Gastroesophageal sphincter (tissue), 4 donors: ENCODE data around the gene HSPA1L. TPM values are rescaled to one million over a fixed set of nuclear protein-coding genes. Genes with fewer than 3 reads are reported as not detected.
A peak's percentile ranks its signal among the peaks of the same experiment; 100 is the strongest.

Experiments used
- ATAC-seq: fragments of 150-250 bp; one replicate; pipeline ENCODE4 v1.9.1; 2016; ENCODE audit warnings: mild to moderate bottlenecking, moderate library complexity
- H3K27ac ChIP-seq, 4 donors: fragments of 200-600 bp; sonication (generic) in 3 of 4; 1 replicate in 3 of 4; 2 replicates in 1 of 4; pipeline ENCODE4 v1.5.1; 2016 to 2019
- H3K27me3 ChIP-seq: fragments of 200-600 bp; sonication (generic); one replicate; pipeline ENCODE4 v1.5.1; 2019
- H3K36me3 ChIP-seq, 2 donors: fragments of 200-600 bp; sonication (generic); one replicate each; pipeline ENCODE4 v1.5.1; 2019; ENCODE audit warnings: control low read depth in 1 of 2
- H3K4me1 ChIP-seq, 3 donors: fragments of 200-600 bp; sonication (generic); 1 replicate in 2 of 3; 2 replicates in 1 of 3; pipeline ENCODE4 v1.5.1; 2016 to 2019; ENCODE audit warnings: control low read depth in 2 of 3
- H3K4me3 ChIP-seq, 2 donors: fragments of 200-600 bp; sonication (generic); one replicate each; pipeline ENCODE4 v1.5.1; 2019; ENCODE audit warnings: mild to moderate bottlenecking in 1 of 2, moderate library complexity in 1 of 2
- H3K9me3 ChIP-seq, 3 donors: fragments of 200-600 bp; sonication (generic); one replicate each; pipeline ENCODE4 v1.5.1; 2017 to 2019; ENCODE audit warnings: control low read depth in 2 of 3
- CTCF ChIP-seq, 4 experiments: fragments of 200-600 bp in 2 of 4; fragments of 450-650 bp in 2 of 4; sonication (generic) in 1 of 4; IDR thresholded peaks; one replicate each; pipeline ENCODE4 v1.5.1; 2017 to 2019; ENCODE audit warnings: antibody characterized with exemption in 4 of 4, mild to moderate bottlenecking in 2 of 4, moderate library complexity in 2 of 4
- EP300 ChIP-seq: sonication (generic); formaldehyde crosslinking; IDR thresholded peaks from one replicate; pipeline ENCODE4 v1.6.1; 2017; ENCODE audit warnings: antibody characterized with exemption, mild to moderate bottlenecking
- POLR2A ChIP-seq, 2 donors: fragments of 450-650 bp; IDR thresholded peaks; one replicate each; pipeline ENCODE4 v1.6.1; 2017; ENCODE audit warnings: antibody characterized with exemption in 2 of 2, mild to moderate bottlenecking in 2 of 2, moderate library complexity in 1 of 2
- POLR2AphosphoS5 ChIP-seq: sonication (generic); formaldehyde crosslinking; IDR thresholded peaks from one replicate; pipeline ENCODE4 v1.6.1; 2017; ENCODE audit warnings: antibody characterized with exemption
- WGBS, 2 donors: methylation state at CpG; one replicate each; pipeline ENCODE4 v1.1.5; 2018; ENCODE audit warnings: low coverage in 1 of 2; 5-methylcytosine and 5-hydroxymethylcytosine counted together
- total RNA-seq, 4 donors: library from RNA; depleted of rRNA; stranded (reverse); fragments of >200 nt; gene quantifications; one replicate each; pipeline ENCODE4 v1.1.0, GENCODE V29; 2016

HSPA1L gene
- total RNA-seq, 4 donors from 2014 or later: 1.9 to 3.9 (median 2.6) TPM

GRCh38 chr6:31775184-31775583, 39.9 kb downstream of the HSPA1L start:
- peaks cover 0 to 23% of the 10 kb centered on the region in 2 donors for H3K36me3 ChIP-seq
- TF ChIP-seq POLR2AphosphoS5: no peak
- no peak for TF ChIP-seq POLR2A (IDR thresholded peaks at IDR 0.05)
- TF ChIP-seq CTCF (IDR thresholded peaks at IDR 0.05): no peak
- no peak for TF ChIP-seq EP300
- no peak for ATAC-seq
- H3K27me3 ChIP-seq: no peaks in the 10 kb centered on the region
- WGBS, 2 donors: 87% methylated on average over 3 of the region's 4 CpGs; no CpG with 5 or more reads in 1 of the 2 donors
- H3K9me3 ChIP-seq: no peaks in the 10 kb centered on the region
- peaks cover 0 to 14% (median 10%) of the 10 kb centered on the region in 3 donors for H3K4me1 ChIP-seq
- H3K4me3 ChIP-seq: no peak overlapping the region
- H3K27ac ChIP-seq: no peak overlapping the region

- no peak for ATAC-seq
- Histone ChIP-seq H3K9me3 (no peaks in the 10 kb centered on the region), H3K27ac (no peak overlapping the region), H3K4me1 (peaks cover 0 to 7% (median 5%) of the 10 kb centered on the region in 3 donors), H3K4me3 (no peak overlapping the region), H3K27me3 (no peaks in the 10 kb centered on the region), H3K36me3 (no peaks in the 10 kb centered on the region)
- TF ChIP-seq CTCF (IDR thresholded peaks at IDR 0.05) (no peak), POLR2AphosphoS5 (no peak), POLR2A (IDR thresholded peaks at IDR 0.05) (no peak), EP300 (no peak)
- WGBS, 2 donors: 49 to 66% methylated on average over 3 to 4 of the region's 4 CpGs
Observed at GRCh38 chr6:31771992-31772358, 43.1 kb downstream of the HSPA1L start.

GRCh38 chr6:31770860-31771259, 44.2 kb downstream of the HSPA1L start:
- H3K27me3 ChIP-seq: no peaks in the 10 kb centered on the region
- H3K4me3 ChIP-seq: no peak overlapping the region
- peaks cover 0 to 9% (median 3%) of the 10 kb centered on the region in 3 donors for H3K4me1 ChIP-seq
- ATAC-seq: no peak
- no peaks in the 10 kb centered on the region for H3K36me3 ChIP-seq
- TF ChIP-seq POLR2A (IDR thresholded peaks at IDR 0.05) (no peak), EP300 (no peak), POLR2AphosphoS5 (no peak), CTCF (IDR thresholded peaks at IDR 0.05) (no peak)
- H3K27ac ChIP-seq: no peak overlapping the region
- no peaks in the 10 kb centered on the region for H3K9me3 ChIP-seq
- WGBS, 2 donors: 100% methylated on average over 2 of the region's 2 CpGs

GRCh38 chr6:31769684-31770371, 45.3 kb downstream of the HSPA1L start:
- Histone ChIP-seq H3K36me3 (no peaks in the 10 kb centered on the region), H3K4me3 (no peak overlapping the region), H3K27me3 (no peaks in the 10 kb centered on the region), H3K27ac (no peak overlapping the region), H3K4me1 (peaks cover 0 to 15% (median 3%) of the 10 kb centered on the region in 3 donors), H3K9me3 (no peaks in the 10 kb centered on the region)
- peak; percentile 51 for ATAC-seq
- 42 to 60% methylated on average over 7 to 10 of the region's 12 CpGs for WGBS, 2 donors
- TF ChIP-seq CTCF (IDR thresholded peaks at IDR 0.05) (peak in 3 of 4 experiments; percentile 68 to 87 (median 75)), POLR2A (IDR thresholded peaks at IDR 0.05) (no peak), EP300 (no peak), POLR2AphosphoS5 (no peak)
